B cell (primary cell): Measurements from ENCODE around the gene SMCO1.

Experiments
- EZH2 ChIP-seq: IDR thresholded peaks from 2 replicates; pipeline ENCODE4 v1.6.1; 2012; ENCODE audit warnings: borderline replicate concordance, low read depth, mild to moderate bottlenecking, moderate library complexity, low read length; ENCODE audit not compliant: insufficient read depth, poor library complexity, severe bottlenecking
- TF ChIP-seq, protein P1 (sequence below): fragments of 200-600 bp; IDR thresholded peaks from one replicate; pipeline ENCODE4 v1.8.0; 2022; ENCODE audit warnings: antibody characterized with exemption, mild to moderate bottlenecking

DNA sequence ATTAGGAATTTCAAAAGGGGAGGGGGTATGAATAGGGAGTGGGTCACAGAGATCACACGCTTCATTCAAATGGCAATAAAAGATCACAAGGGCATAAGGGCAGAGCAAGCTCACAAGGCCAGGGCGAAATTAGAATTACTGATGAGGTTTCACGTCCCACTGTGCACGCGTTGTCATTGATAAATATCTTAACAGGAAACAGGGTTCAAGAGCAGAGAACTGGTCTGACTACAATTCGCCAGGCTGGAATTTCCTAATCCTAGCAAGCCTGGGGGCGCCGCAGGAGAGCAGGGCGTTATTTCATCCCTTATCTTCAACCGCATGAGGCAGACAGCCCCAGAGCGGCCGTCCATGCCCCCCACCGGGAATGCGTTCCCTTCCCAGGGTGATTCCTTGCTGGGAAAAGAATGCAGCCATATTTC is 18.1 kb upstream of the SMCO1 start:
- TF ChIP-seq, protein P1, sequence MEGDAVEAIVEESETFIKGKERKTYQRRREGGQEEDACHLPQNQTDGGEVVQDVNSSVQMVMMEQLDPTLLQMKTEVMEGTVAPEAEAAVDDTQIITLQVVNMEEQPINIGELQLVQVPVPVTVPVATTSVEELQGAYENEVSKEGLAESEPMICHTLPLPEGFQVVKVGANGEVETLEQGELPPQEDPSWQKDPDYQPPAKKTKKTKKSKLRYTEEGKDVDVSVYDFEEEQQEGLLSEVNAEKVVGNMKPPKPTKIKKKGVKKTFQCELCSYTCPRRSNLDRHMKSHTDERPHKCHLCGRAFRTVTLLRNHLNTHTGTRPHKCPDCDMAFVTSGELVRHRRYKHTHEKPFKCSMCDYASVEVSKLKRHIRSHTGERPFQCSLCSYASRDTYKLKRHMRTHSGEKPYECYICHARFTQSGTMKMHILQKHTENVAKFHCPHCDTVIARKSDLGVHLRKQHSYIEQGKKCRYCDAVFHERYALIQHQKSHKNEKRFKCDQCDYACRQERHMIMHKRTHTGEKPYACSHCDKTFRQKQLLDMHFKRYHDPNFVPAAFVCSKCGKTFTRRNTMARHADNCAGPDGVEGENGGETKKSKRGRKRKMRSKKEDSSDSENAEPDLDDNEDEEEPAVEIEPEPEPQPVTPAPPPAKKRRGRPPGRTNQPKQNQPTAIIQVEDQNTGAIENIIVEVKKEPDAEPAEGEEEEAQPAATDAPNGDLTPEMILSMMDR = no peak
- no peak for TF ChIP-seq EZH2
